Neural cell (in vitro differentiated cells): Measurements from ENCODE around the gene SDK1. TPM values are rescaled to one million over a fixed set of nuclear protein-coding genes. Genes with fewer than 3 reads are reported as not detected.

Experiments used
- H2AFZ ChIP-seq: fragments of 200-600, 300-800 bp; sonication (generic), shearing (Covaris generic); 2 replicates; pipeline ENCODE4 v1.6.0; 2014; ENCODE audit warnings: low read depth, mild to moderate bottlenecking, antibody characterized with exemption, low read length, moderate library complexity
- H3F3A ChIP-seq: fragments of 200-600 bp; shearing (Covaris generic); 2 replicates; pipeline ENCODE4 v1.6.1; 2016; ENCODE audit warnings: mild to moderate bottlenecking, moderate library complexity, mixed read lengths, antibody characterized with exemption, low read length; ENCODE audit not compliant: insufficient read depth, poor library complexity, severe bottlenecking
- H3K27ac ChIP-seq: fragments of 200-600, 300-800 bp; sonication (generic), shearing (Covaris generic); 2 replicates; pipeline ENCODE4 v1.5.1; 2014; ENCODE audit warnings: mild to moderate bottlenecking, low read length, moderate library complexity
- H3K27me3 ChIP-seq: fragments of 300-800, 200-600 bp; sonication (generic), shearing (Covaris generic); 2 replicates; pipeline ENCODE4 v1.6.0; 2014; ENCODE audit warnings: mild to moderate bottlenecking, low read depth, low read length, moderate library complexity; ENCODE audit not compliant: insufficient read depth
- H3K36me3 ChIP-seq: fragments of 300-800, 200-600 bp; sonication (generic), shearing (Covaris generic); 2 replicates; pipeline ENCODE4 v1.5.1; 2014; ENCODE audit warnings: mild to moderate bottlenecking, antibody characterized with exemption, low read length, moderate library complexity; ENCODE audit not compliant: insufficient read depth
- H3K4me2 ChIP-seq: fragments of 300-800, 200-600 bp; sonication (generic), shearing (Covaris generic); 2 replicates; pipeline ENCODE4 v1.6.0; 2014; ENCODE audit warnings: mild to moderate bottlenecking, low read length
- H3K4me3 ChIP-seq: fragments of 300-800, 200-600 bp; sonication (generic), shearing (Covaris generic); 2 replicates; pipeline ENCODE4 v1.5.1; 2014; ENCODE audit warnings: mild to moderate bottlenecking, low read length, moderate library complexity
- H3K79me2 ChIP-seq: fragments of 200-600 bp; shearing (Covaris generic); replicated peaks from 2 replicates; pipeline ENCODE4 v1.6.0; 2014; ENCODE audit warnings: mild to moderate bottlenecking, low read length, moderate library complexity; ENCODE audit not compliant: insufficient read depth
- H3K9ac ChIP-seq: fragments of 300-800, 200-600 bp; sonication (generic), shearing (Covaris generic); 2 replicates; pipeline ENCODE4 v1.6.1; 2016; ENCODE audit warnings: mild to moderate bottlenecking, low read length, mixed read lengths
- H3K9me2 ChIP-seq: fragments of 200-600 bp; shearing (Covaris generic); 2 replicates; pipeline ENCODE4 v1.6.1; 2016; ENCODE audit warnings: mild to moderate bottlenecking, low read length, mixed read lengths; ENCODE audit not compliant: insufficient read depth
- H3K9me3 ChIP-seq: fragments of 200-600, 300-800 bp; sonication (generic), shearing (Covaris generic); 2 replicates; pipeline ENCODE4 v1.6.1; 2016; ENCODE audit warnings: mild to moderate bottlenecking, mixed run types, low read length, moderate library complexity, mixed read lengths
- H4K20me1 ChIP-seq: fragments of 200-600 bp; shearing (Covaris generic); 2 replicates; pipeline ENCODE4 v1.6.1; 2016; ENCODE audit warnings: mild to moderate bottlenecking, mixed run types; ENCODE audit not compliant: insufficient read depth
- CTCF ChIP-seq: fragments of 450-650 bp; IDR thresholded peaks from 2 replicates; pipeline ENCODE4 v1.5.1; 2014; ENCODE audit warnings: antibody characterized with exemption, mild to moderate bottlenecking, moderate library complexity; ENCODE audit not compliant: poor library complexity, severe bottlenecking
- EP300 ChIP-seq: fragments of 450-650 bp; conservative IDR thresholded peaks from 2 replicates; pipeline ENCODE4 v1.6.1; 2014; ENCODE audit warnings: antibody characterized with exemption, mild to moderate bottlenecking, moderate library complexity; ENCODE audit not compliant: poor library complexity, severe bottlenecking
- EZH2 ChIP-seq: fragments of 200-600, 300-800 bp; shearing (Covaris generic), sonication (generic); IDR thresholded peaks from 2 replicates; pipeline ENCODE4 v1.6.1; 2014; ENCODE audit warnings: antibody characterized with exemption, low read length, borderline replicate concordance, mild to moderate bottlenecking; ENCODE audit not compliant: insufficient read depth, poor library complexity, severe bottlenecking
- MXI1 ChIP-seq: fragments of 450-650 bp; conservative IDR thresholded peaks from 2 replicates; pipeline ENCODE4 v1.6.1; 2014; ENCODE audit warnings: antibody characterized with exemption, mild to moderate bottlenecking; ENCODE audit not compliant: poor library complexity, severe bottlenecking
- POLR2AphosphoS5 ChIP-seq: IDR thresholded peaks from 2 replicates; pipeline ENCODE4 v1.6.1; 2012
- RAD21 ChIP-seq: fragments of 450-650 bp; conservative IDR thresholded peaks from 2 replicates; pipeline ENCODE4 v1.6.1; 2014; ENCODE audit warnings: antibody characterized with exemption, mild to moderate bottlenecking, moderate library complexity
- REST ChIP-seq: IDR thresholded peaks from 2 replicates; pipeline ENCODE4 v1.6.1; 2012; ENCODE audit warnings: borderline replicate concordance
- SMC3 ChIP-seq: fragments of 450-650 bp; conservative IDR thresholded peaks from 2 replicates; pipeline ENCODE4 v1.6.1; 2014; ENCODE audit warnings: antibody characterized with exemption, mild to moderate bottlenecking, moderate library complexity; ENCODE audit not compliant: poor library complexity
- TAF1 ChIP-seq: IDR thresholded peaks from 2 replicates; pipeline ENCODE4 v1.6.1; 2012; ENCODE audit warnings: low read depth
- polyA plus RNA-seq: library from polyadenylated mRNA; depleted of rRNA; stranded (reverse); fragments of >200 nt; gene quantifications from 2 replicates; pipeline ENCODE4 v1.2.3, GENCODE V29; 2014

Gene SDK1
- polyA plus RNA-seq, 1 donor from 2014 or later, result 2.7 TPM

GRCh38 chr7:3951316-3952055, 650.4 kb downstream of the SDK1 start:
- TF ChIP-seq EP300 (no peak), CTCF (no peak), RAD21 (no peak), MXI1 (no peak), TAF1 (no peak), REST (no peak), POLR2AphosphoS5 (no peak), EZH2 (no peak), SMC3 (no peak)

GRCh38 chr7:3953133-3953532, 652.1 kb downstream of the SDK1 start:
- no peaks in the 10 kb centered on the region for H3K27me3 ChIP-seq
- no peaks in the 10 kb centered on the region for H3K9me3 ChIP-seq
- H3F3A ChIP-seq, result no peaks in the 10 kb centered on the region
- no peak overlapping the region for H3K27ac ChIP-seq
- no peaks in the 10 kb centered on the region for H3K79me2 ChIP-seq
- no peaks in the 10 kb centered on the region for H4K20me1 ChIP-seq
- no peak for TF ChIP-seq REST
- no peak for TF ChIP-seq EP300
- TF ChIP-seq EZH2, result no peak
- TF ChIP-seq MXI1, result no peak
- no peak for TF ChIP-seq SMC3
- TF ChIP-seq TAF1, result no peak
- TF ChIP-seq CTCF, result no peak
- TF ChIP-seq RAD21, result no peak
- no peak for TF ChIP-seq POLR2AphosphoS5
- H3K4me2 ChIP-seq, result no peak overlapping the region
- no peaks in the 10 kb centered on the region for H3K36me3 ChIP-seq
- no peak overlapping the region for H3K4me3 ChIP-seq
- H2AFZ ChIP-seq, result no peak overlapping the region
- H3K9me2 ChIP-seq, result no peaks in the 10 kb centered on the region
- no peak overlapping the region for H3K9ac ChIP-seq

More at GRCh38 chr7:3951316-3952055, 650.4 kb downstream of the SDK1 start:
- Histone ChIP-seq H3K36me3 (no peaks in the 10 kb centered on the region), H3K79me2 (no peaks in the 10 kb centered on the region), H3K4me3 (no peak overlapping the region), H2AFZ (no peak overlapping the region), H3K27me3 (no peaks in the 10 kb centered on the region), H3F3A (no peaks in the 10 kb centered on the region), H3K9me2 (no peaks in the 10 kb centered on the region), H3K9ac (no peak overlapping the region), H3K27ac (no peak overlapping the region), H3K4me2 (no peak overlapping the region), H4K20me1 (no peaks in the 10 kb centered on the region), H3K9me3 (no peaks in the 10 kb centered on the region)
